A673 (cell line): ENCODE data around the gene SLC17A7.

ENCODE experiments used
- EZH2 ChIP-seq: fragments of 200-600 bp; sonication (generic); IDR thresholded peaks from 2 replicates; pipeline ENCODE4 v1.6.1; 2017; ENCODE audit warnings: borderline replicate concordance, low read depth, mild to moderate bottlenecking, mixed read lengths, antibody characterized with exemption, low read length; ENCODE audit not compliant: poor library complexity, severe bottlenecking
- TF ChIP-seq, protein P1 (sequence below): fragments of 300-800, 200-600 bp; sonication (generic); conservative IDR thresholded peaks from 2 replicates; pipeline ENCODE4 v1.5.1; 2017; ENCODE audit warnings: low read depth, mild to moderate bottlenecking, antibody characterized with exemption, low read length, moderate library complexity, mixed read lengths

DNA sequence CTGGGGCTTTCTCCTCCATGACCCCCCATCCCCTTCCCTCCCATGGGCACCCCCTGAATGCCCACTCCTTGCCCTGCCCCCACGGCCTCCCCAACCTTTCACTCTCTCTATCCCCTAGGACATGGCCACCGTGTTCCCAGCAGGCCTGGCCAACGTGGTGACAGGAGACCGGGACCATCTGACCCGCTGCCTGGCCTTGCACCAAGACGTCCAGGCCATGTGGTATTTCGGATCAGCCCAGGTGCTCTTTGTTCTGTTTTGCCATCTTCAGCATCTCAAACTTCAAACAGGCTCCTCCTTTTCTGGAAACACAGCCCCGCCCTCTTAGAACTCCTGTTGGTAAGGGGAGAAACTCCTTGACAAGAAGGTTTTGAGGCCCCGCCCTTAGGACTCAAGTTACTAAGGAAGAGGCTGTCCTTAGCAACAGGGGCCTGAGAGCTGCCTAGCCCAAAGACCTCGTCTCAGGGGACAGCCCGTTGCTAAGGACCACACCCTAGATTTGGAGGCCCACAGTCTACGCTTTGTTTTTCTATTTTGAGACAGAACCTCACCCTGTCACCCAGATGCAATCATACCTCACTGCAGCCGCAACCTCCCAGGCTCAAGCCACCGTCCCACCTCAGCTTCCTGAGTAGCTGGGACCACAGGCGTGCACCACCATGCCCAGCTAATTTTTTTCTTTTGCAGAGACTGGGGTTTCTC is 27.6 kb upstream of the SLC17A7 start:
- TF ChIP-seq, protein P1, sequence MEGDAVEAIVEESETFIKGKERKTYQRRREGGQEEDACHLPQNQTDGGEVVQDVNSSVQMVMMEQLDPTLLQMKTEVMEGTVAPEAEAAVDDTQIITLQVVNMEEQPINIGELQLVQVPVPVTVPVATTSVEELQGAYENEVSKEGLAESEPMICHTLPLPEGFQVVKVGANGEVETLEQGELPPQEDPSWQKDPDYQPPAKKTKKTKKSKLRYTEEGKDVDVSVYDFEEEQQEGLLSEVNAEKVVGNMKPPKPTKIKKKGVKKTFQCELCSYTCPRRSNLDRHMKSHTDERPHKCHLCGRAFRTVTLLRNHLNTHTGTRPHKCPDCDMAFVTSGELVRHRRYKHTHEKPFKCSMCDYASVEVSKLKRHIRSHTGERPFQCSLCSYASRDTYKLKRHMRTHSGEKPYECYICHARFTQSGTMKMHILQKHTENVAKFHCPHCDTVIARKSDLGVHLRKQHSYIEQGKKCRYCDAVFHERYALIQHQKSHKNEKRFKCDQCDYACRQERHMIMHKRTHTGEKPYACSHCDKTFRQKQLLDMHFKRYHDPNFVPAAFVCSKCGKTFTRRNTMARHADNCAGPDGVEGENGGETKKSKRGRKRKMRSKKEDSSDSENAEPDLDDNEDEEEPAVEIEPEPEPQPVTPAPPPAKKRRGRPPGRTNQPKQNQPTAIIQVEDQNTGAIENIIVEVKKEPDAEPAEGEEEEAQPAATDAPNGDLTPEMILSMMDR: no peak
- no peak for TF ChIP-seq EZH2
